ENCODE results near the gene TAC4. TPM values are rescaled to one million over a fixed set of nuclear protein-coding genes. Genes with fewer than 3 reads are reported as not detected.

TAC4 gene
- total and polyA plus RNA-seq, 3 experiments from 2014 or later, result not detected

DNA sequence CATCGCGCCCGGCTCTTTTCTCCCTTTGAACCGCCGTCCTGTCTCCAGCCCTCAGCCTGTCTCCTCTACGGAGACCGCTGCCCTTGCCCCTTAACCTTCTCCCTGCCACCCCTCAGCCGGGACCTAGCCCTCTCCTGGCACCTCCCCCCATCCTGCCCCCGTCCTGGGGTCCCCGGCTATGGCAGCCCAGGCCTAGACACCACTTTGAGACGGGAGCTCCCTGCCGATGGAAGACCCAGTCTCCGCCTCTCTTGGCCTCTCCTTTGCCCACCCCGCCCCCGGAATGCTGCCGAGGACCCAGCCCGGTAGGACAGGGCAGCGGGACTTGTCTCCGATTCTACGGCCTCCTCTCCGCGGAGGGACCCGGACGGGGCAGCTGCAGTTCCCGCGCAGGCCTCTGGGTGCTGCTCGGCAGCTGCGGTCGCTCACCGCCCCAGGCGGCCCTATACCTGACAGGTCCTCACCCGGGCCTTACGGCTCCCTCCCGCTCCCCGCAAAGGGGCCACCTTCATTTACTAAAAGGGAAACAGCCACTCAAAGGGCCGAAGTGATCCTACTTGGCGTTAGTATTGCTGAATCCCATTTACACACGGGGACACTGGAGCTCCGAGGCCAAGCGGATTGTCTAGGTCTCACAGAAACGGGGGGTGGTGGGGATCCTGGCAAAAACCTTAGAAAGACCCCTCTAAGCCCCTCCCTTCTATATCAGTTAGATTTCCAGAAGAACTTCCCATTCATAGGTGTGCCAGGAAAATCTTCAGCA is 32.6 kb upstream of the TAC4 start:
- Histone ChIP-seq H3K36me3 (ENCODE audit: insufficient read depth, low read length) (no peaks in the 10 kb centered on the region), H3K27ac (ENCODE audit: low read depth, low read length) (no peak overlapping the region), H3K4me1 (ENCODE audit: insufficient read depth, low read length) (peaks cover 6% of the 10 kb centered on the region), H3K4me3 (ENCODE audit: low read length) (no peak overlapping the region), H3K27me3 (ENCODE audit: insufficient read depth, low read length, poor library complexity, severe bottlenecking) (peaks cover 12% of the 10 kb centered on the region), H3K9me3 (ENCODE audit: low read length) (no peaks in the 10 kb centered on the region)
- H3K36me3 Mint-ChIP-seq, result no peaks in the 10 kb centered on the region
- ChIA-PET CTCF (interaction anchor here (0.9 to 3.6 kb wide), 6 partner anchors 18 to 207 kb away, joined by 4 to 35 read pairs (median 4); no protein-coding TSS in a partner anchor), POLR2A (no interaction called here)
- H3K27me3 Mint-ChIP-seq, result peaks cover 31 to 60% of the 10 kb centered on the region in 2 donors
- DNase-seq, result peak; percentile 52 to 76 (median 58)
- peak overlapping the region in 3 of 7 donors; percentile 34 to 39 (median 35) for H3K4me3 Mint-ChIP-seq
- no peak overlapping the region for H3K27ac Mint-ChIP-seq
- no peaks in the 10 kb centered on the region for H3K9me3 Mint-ChIP-seq
- peaks cover 0 to 7% (median 5%) of the 10 kb centered on the region in 3 donors for H3K4me1 Mint-ChIP-seq

DNA sequence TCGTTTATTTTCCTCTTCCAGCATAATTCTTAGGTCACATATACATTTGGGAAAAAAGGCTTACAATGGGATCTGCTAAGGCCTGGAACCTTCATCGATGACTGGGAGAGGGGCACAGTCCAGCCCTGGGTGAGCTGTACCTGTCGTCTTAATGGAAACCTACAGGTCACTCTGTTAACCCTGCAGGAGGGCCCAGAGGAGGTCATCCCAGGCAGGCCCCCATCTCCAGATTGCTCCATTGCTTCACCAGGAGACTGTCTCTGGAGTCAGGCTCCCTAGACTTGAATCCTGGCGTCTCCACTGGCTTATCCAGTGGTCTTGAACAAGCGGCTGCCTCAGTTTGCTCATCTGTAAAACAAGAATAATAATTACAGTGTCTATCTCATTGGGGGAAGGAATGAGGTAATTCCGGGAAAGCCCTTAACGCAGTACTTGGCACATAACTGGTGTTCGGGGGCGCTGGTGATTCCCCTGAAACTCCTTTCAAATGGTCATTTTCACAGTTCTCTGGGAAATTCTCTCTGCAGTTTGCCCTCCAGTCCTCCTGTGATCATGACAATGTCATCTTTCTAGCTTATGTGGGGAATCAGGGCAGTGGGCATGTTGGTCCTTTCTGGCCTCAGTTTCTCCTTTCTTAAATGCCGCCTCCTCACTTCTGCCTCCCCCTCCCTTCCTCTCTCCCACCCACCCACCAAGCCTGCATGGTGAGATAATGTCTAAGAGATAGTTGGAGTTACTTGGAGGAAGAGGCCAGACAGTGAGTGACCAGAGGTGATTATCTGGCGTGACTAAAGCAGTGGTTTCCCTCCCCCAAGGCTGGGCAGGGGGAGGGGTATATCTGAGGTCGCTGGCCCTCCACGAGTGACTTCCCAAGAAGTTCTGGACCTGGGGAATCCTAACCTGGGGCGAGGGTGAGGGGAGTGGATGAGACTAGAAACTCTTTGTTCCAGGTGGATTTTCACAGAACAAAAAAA is 31.3 kb upstream of the TAC4 start:
- ChIA-PET CTCF (interaction anchor here (1.1 to 3.6 kb wide), 2 partner anchors 73 to 118 kb away, joined by 4 to 35 read pairs; no protein-coding TSS in a partner anchor), POLR2A (no interaction called here)
- Mint-ChIP-seq H3K27ac (no peak overlapping the region), H3K4me3 (peak overlapping the region in 1 of 7 donors; percentile 14), H3K9me3 (no peaks in the 10 kb centered on the region), H3K27me3 (peaks cover 31 to 54% of the 10 kb centered on the region in 2 donors), H3K4me1 (peaks cover 0 to 7% (median 5%) of the 10 kb centered on the region in 3 donors), H3K36me3 (no peaks in the 10 kb centered on the region)
- peaks cover 6% of the 10 kb centered on the region for H3K4me1 ChIP-seq (ENCODE audit: insufficient read depth, low read length)
- no peaks in the 10 kb centered on the region for H3K36me3 ChIP-seq (ENCODE audit: insufficient read depth, low read length)
- H3K9me3 ChIP-seq (ENCODE audit: low read length), result no peaks in the 10 kb centered on the region
- H3K4me3 ChIP-seq (ENCODE audit: low read length), result no peak overlapping the region
- H3K27ac ChIP-seq (ENCODE audit: low read depth, low read length), result no peak overlapping the region
- H3K27me3 ChIP-seq (ENCODE audit: insufficient read depth, low read length, poor library complexity, severe bottlenecking), result peaks cover 12% of the 10 kb centered on the region
- DNase-seq, result no peak

DNA sequence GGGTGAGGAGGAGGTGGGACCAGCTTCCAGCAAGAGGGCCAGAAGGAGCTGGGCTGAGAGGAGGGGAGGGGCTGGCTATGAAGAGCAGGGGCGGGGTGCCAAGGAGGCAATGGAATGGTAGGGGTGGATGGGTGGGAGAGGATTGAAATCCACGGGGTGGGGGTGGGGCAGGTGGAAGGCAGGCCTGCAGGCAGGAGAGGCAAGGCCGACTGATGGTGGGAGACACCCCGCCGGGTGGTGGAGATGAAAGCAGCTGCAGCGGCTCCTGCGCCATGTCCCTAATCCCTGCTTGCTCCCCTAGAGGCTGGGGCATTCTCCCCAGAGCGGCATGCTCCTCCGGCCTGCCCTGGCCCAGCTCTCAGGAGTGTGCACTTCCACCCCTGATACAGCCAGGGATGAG is 27.8 kb upstream of the TAC4 start:
- H3K36me3 Mint-ChIP-seq, result no peaks in the 10 kb centered on the region
- H3K9me3 Mint-ChIP-seq, result no peaks in the 10 kb centered on the region
- H3K4me3 ChIP-seq (ENCODE audit: low read length), result no peak overlapping the region
- peaks cover 12% of the 10 kb centered on the region for H3K27me3 ChIP-seq (ENCODE audit: insufficient read depth, low read length, poor library complexity, severe bottlenecking)
- ChIA-PET CTCF (interaction anchor here (2.3 kb wide), 1 partner anchor 122 kb away, joined by 20 read pairs; no protein-coding TSS in a partner anchor), POLR2A (no interaction called here)
- peaks cover 9 to 24% (median 11%) of the 10 kb centered on the region in 3 donors for H3K4me1 Mint-ChIP-seq
- H3K4me1 ChIP-seq (ENCODE audit: insufficient read depth, low read length), result peaks cover 20% of the 10 kb centered on the region
- no peak for DNase-seq
- H3K27me3 Mint-ChIP-seq, result peaks cover 15 to 27% of the 10 kb centered on the region in 2 donors
- H3K27ac ChIP-seq (ENCODE audit: low read depth, low read length), result no peak overlapping the region
- H3K36me3 ChIP-seq (ENCODE audit: insufficient read depth, low read length), result no peaks in the 10 kb centered on the region
- no peaks in the 10 kb centered on the region for H3K9me3 ChIP-seq (ENCODE audit: low read length)
- H3K27ac Mint-ChIP-seq, result no peak overlapping the region
- no peak overlapping the region for H3K4me3 Mint-ChIP-seq

DNA sequence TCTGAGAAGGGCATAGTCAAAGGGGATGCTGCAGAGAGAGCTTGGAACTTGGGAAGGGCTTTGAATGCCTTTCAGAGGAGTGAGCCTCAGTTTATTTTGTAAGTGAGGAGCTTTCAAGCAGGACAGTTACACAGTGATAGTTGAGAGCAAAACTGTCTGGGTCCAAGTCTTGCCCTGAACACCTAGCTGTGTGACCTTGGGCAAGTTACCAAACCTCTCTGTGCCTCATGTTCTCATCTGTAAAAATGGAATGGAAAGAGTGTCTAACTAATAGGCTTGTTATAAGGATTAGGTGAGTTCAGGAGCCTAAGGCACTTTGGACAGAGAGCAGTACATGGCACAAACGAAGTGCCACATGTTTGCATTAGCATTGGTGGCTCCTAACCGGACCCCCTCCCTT is 27.0 kb upstream of the TAC4 start:
- H3K9me3 ChIP-seq (ENCODE audit: low read length), result no peaks in the 10 kb centered on the region
- H3K27ac ChIP-seq (ENCODE audit: low read depth, low read length), result no peak overlapping the region
- H3K27me3 ChIP-seq (ENCODE audit: insufficient read depth, low read length, poor library complexity, severe bottlenecking), result peaks cover 12% of the 10 kb centered on the region
- no peaks in the 10 kb centered on the region for H3K36me3 Mint-ChIP-seq
- H3K27ac Mint-ChIP-seq, result no peak overlapping the region
- H3K4me3 ChIP-seq (ENCODE audit: low read length), result no peak overlapping the region
- peaks cover 16% of the 10 kb centered on the region for H3K4me1 ChIP-seq (ENCODE audit: insufficient read depth, low read length)
- ChIA-PET CTCF (no interaction called here), POLR2A (no interaction called here)
- H3K4me1 Mint-ChIP-seq, result peaks cover 6 to 18% (median 11%) of the 10 kb centered on the region in 3 donors
- no peaks in the 10 kb centered on the region for H3K9me3 Mint-ChIP-seq
- no peak overlapping the region for H3K4me3 Mint-ChIP-seq
- H3K36me3 ChIP-seq (ENCODE audit: insufficient read depth, low read length), result no peaks in the 10 kb centered on the region
- DNase-seq, result no peak
- H3K27me3 Mint-ChIP-seq, result peaks cover 9 to 28% of the 10 kb centered on the region in 2 donors

DNA sequence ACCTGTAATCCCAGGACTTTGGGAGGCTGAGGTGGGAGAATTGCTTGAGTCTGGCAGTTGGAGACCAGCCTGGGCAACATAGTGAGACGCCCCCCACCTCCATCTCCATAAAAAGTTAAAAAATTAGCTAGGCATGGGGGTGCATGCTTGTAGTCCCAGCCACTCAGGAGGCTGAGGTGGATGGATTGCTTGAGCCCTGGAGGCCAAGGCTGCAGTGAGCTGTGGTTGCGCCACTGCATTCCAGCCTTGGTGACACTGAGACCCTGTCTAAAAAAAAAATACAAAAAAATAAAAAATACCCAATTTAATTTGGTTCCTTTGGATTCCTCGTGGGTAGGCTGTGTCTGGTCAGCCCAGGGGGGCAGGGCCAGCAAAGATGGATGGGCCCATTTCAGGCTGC is 26.1 kb upstream of the TAC4 start:
- ChIA-PET POLR2A (interaction anchor here (0.8 kb wide), 1 partner anchor 97 kb away, joined by 3 read pairs; no protein-coding TSS in a partner anchor), CTCF (no interaction called here)
- Histone ChIP-seq H3K4me3 (ENCODE audit: low read length) (no peak overlapping the region), H3K36me3 (ENCODE audit: insufficient read depth, low read length) (no peaks in the 10 kb centered on the region), H3K4me1 (ENCODE audit: insufficient read depth, low read length) (peaks cover 16% of the 10 kb centered on the region), H3K27ac (ENCODE audit: low read depth, low read length) (no peak overlapping the region), H3K9me3 (ENCODE audit: low read length) (no peaks in the 10 kb centered on the region), H3K27me3 (ENCODE audit: insufficient read depth, low read length, poor library complexity, severe bottlenecking) (peaks cover 7% of the 10 kb centered on the region)
- no peak for DNase-seq
- H3K27ac Mint-ChIP-seq, result peak overlapping the region in 1 of 8 donors; percentile 32
- H3K4me1 Mint-ChIP-seq, result peaks cover 6 to 18% (median 11%) of the 10 kb centered on the region in 3 donors
- no peak overlapping the region for H3K4me3 Mint-ChIP-seq
- no peaks in the 10 kb centered on the region for H3K9me3 Mint-ChIP-seq
- H3K27me3 Mint-ChIP-seq, result peaks cover 4 to 19% of the 10 kb centered on the region in 2 donors
- H3K36me3 Mint-ChIP-seq, result no peaks in the 10 kb centered on the region

DNA sequence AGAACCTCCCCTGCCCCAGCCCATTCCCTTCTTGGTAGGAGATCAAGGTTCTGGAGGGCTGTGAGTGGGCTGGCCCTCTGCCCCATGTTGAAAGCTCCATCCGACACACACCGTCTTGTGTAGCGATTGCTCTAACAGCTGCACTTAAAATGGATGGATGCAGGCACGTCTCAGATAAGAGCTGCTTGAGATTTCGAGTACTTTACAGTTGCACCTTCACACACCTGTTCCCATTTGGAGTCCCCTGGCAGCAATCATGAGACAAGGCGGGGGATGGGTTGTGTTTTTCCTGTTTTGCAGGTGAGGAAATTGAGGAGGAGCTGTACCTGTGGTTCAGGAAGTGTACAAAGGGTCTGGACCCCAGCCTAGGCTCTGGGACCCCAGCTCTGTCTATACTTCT is 25.6 kb upstream of the TAC4 start:
- H3K4me1 Mint-ChIP-seq, result peaks cover 6 to 18% (median 11%) of the 10 kb centered on the region in 3 donors
- no peaks in the 10 kb centered on the region for H3K9me3 Mint-ChIP-seq
- CTCF ChIA-PET, result no interaction called here
- H3K27ac Mint-ChIP-seq, result peak overlapping the region in 2 of 8 donors; percentile 32 to 43
- H3K36me3 Mint-ChIP-seq, result no peaks in the 10 kb centered on the region
- H3K27me3 Mint-ChIP-seq, result peaks cover 2 to 16% of the 10 kb centered on the region in 2 donors
- peaks cover 4% of the 10 kb centered on the region for H3K27me3 ChIP-seq (ENCODE audit: insufficient read depth, low read length, poor library complexity, severe bottlenecking)
- H3K4me3 Mint-ChIP-seq, result no peak overlapping the region
- H3K9me3 ChIP-seq (ENCODE audit: low read length), result no peaks in the 10 kb centered on the region
- H3K27ac ChIP-seq (ENCODE audit: low read depth, low read length), result no peak overlapping the region
- POLR2A ChIA-PET, result interaction anchor here (0.8 kb wide), 1 partner anchor 97 kb away, joined by 3 read pairs; no protein-coding TSS in a partner anchor
- no peaks in the 10 kb centered on the region for H3K36me3 ChIP-seq (ENCODE audit: insufficient read depth, low read length)
- DNase-seq, result no peak
- peaks cover 16% of the 10 kb centered on the region for H3K4me1 ChIP-seq (ENCODE audit: insufficient read depth, low read length)
- no peak overlapping the region for H3K4me3 ChIP-seq (ENCODE audit: low read length)

DNA sequence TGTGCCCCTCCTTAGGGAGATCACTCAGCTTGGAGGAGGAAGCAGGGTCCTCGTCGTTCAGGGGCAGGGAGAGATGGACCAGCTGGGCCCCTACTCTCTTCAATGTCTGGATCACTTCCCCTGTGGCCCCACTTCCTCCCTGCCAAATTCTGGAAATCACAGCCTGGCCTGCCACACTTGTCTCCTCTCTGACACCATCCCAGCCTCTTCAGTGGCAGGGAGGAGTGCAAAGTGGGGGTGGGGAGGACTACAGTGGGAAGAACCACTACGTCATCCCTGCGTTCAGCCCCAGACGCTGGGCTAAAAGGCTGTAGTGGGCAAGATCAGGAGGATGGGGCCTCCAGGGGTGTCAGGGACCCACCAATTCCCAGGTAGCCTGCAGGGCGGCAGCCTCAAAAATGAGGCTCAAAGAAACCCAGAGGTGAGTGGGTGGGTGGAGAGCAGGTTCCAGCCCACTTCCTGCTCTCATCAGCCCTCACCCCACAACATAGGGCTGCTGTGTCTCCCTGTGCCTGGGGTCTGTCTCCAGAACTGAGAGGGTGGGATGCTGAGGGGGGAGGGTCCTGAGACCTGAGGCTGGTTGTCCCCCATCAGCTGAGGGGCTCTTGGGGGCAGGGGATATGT is 25.0 kb upstream of the TAC4 start:
- Mint-ChIP-seq H3K36me3 (no peaks in the 10 kb centered on the region), H3K4me1 (peaks cover 6 to 18% (median 11%) of the 10 kb centered on the region in 3 donors), H3K27ac (no peak overlapping the region), H3K27me3 (peaks cover 2 to 12% of the 10 kb centered on the region in 2 donors), H3K9me3 (no peaks in the 10 kb centered on the region), H3K4me3 (no peak overlapping the region)
- Histone ChIP-seq H3K36me3 (ENCODE audit: insufficient read depth, low read length) (no peaks in the 10 kb centered on the region), H3K4me3 (ENCODE audit: low read length) (no peak overlapping the region), H3K27ac (ENCODE audit: low read depth, low read length) (no peak overlapping the region), H3K27me3 (ENCODE audit: insufficient read depth, low read length, poor library complexity, severe bottlenecking) (peaks cover 4% of the 10 kb centered on the region), H3K9me3 (ENCODE audit: low read length) (no peaks in the 10 kb centered on the region), H3K4me1 (ENCODE audit: insufficient read depth, low read length) (peaks cover 16% of the 10 kb centered on the region)
- peak in 1 of 5 donors; percentile 21 for DNase-seq
- ChIA-PET POLR2A (interaction anchor here (0.8 kb wide), 1 partner anchor 98 kb away, joined by 3 read pairs; no protein-coding TSS in a partner anchor), CTCF (no interaction called here)

All from CD8-positive, alpha-beta memory T cell (primary cell).